ENCODE results near the gene CACNA1C.

- TF ChIP-seq CTCF (IDR thresholded peaks at IDR 0.05) (no peak), EZH2 (IDR thresholded peaks at IDR 0.05; ENCODE audit: borderline replicate concordance, insufficient read depth, low read depth, low read length, poor library complexity, severe bottlenecking) (no peak)
Observed at GRCh38 chr12:2486796-2487195, 434.0 kb downstream of the CACNA1C start.

Data from B cell (primary cell).